Measurements from ENCODE around the gene GHSR.

The GHSR gene

DNA sequence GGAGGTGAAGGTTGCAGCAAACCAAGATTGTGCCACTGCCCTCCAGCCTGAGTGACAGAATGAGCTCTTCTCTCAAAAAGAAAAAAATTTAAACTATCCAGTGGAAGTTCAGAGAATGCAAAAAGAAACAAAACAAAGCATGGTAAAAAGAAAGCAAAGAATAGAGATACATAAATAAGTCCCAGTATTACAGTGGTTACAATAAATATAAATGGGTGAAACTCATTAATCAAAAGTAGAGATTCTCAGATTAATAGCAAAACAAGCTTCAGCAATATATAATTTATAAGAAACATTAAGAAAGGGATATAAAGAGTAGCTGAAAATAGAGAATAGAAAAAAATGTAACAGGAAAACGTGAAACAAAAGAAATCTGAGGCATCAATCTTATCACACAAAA is 23.6 kb upstream of the GHSR start:
- Histone ChIP-seq H3K27me3 (peaks cover 6% of the 10 kb centered on the region), H3K9me3 (no peaks in the 10 kb centered on the region), H3K4me1 (no peaks in the 10 kb centered on the region; the same call in 1 of the 2 replicates), H3K4me3 (ENCODE audit: low read depth, low read length) (no peak overlapping the region), H3K36me3 (no peaks in the 10 kb centered on the region)
- TF ChIP-seq, protein P1, sequence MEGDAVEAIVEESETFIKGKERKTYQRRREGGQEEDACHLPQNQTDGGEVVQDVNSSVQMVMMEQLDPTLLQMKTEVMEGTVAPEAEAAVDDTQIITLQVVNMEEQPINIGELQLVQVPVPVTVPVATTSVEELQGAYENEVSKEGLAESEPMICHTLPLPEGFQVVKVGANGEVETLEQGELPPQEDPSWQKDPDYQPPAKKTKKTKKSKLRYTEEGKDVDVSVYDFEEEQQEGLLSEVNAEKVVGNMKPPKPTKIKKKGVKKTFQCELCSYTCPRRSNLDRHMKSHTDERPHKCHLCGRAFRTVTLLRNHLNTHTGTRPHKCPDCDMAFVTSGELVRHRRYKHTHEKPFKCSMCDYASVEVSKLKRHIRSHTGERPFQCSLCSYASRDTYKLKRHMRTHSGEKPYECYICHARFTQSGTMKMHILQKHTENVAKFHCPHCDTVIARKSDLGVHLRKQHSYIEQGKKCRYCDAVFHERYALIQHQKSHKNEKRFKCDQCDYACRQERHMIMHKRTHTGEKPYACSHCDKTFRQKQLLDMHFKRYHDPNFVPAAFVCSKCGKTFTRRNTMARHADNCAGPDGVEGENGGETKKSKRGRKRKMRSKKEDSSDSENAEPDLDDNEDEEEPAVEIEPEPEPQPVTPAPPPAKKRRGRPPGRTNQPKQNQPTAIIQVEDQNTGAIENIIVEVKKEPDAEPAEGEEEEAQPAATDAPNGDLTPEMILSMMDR (IDR thresholded peaks at IDR 0.05; ENCODE audit: low read depth, low read length), result no peak
- no peak for DNase-seq

DNA sequence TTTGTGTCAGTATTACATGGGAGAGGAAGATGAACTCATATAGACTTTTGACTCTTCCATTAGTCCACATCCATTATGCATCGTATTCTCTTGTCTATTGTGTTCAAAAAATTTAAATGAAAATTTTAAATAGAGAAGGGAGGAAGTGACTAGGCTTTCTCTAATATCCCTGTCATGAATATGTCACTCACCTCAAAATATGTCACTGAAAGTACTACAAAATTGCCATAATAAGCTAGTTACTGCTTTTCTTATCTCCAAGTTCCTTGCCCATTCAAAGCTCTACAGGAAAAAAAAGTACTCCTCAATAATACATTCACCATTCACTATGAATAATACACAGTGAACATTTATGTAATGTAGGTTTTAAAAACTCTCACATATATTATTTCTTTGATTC is 22.3 kb upstream of the GHSR start:
- TF ChIP-seq, protein P1 (IDR thresholded peaks at IDR 0.05; ENCODE audit: low read depth, low read length), result no peak
- H3K4me1 ChIP-seq, result no peaks in the 10 kb centered on the region; the same call in 1 of the 2 replicates

DNA sequence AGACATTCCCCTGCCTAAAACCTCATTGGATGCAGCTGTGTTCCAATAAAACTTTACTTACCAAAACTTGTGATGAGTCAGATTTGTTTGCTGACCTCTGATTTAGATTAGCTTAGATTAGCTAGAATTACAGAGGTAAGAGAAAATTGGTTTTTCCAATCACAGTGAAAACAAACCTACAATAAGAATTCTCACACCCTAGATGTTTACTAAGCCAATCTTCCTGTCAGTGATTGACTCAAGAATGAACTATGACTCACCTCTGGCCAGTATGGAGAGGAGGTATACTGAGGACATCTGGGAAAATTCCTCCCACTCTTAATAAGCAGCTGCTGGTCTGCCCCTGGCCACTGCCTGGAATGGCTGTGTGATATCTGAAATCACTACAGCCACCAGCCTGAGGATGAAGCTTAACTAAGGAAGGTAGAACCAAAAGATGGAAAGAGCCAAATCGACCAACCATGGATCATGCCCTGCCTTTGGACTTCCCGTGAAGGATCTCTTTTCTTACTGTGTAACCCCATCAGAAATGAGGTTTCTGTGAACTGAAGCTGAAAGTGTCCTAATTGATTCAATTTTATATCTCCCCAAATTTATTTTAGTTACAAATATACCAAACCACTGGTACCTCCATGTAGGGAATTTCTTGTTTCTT is 19.0 kb upstream of the GHSR start:
- Histone ChIP-seq H3K27me3 (peaks cover 17% of the 10 kb centered on the region), H3K4me3 (ENCODE audit: low read depth, low read length) (no peak overlapping the region), H3K9me3 (no peaks in the 10 kb centered on the region), H3K4me1 (no peaks in the 10 kb centered on the region; the same call in 1 of the 2 replicates), H3K36me3 (no peaks in the 10 kb centered on the region)
- TF ChIP-seq, protein P1 (IDR thresholded peaks at IDR 0.05; ENCODE audit: low read depth, low read length), result no peak
- peak; percentile 13 for DNase-seq

More for the DNA sequence above, 22.3 kb upstream of the GHSR start:
- no peaks in the 10 kb centered on the region for H3K9me3 ChIP-seq
- peaks cover 6% of the 10 kb centered on the region for H3K27me3 ChIP-seq
- DNase-seq, result no peak
- H3K4me3 ChIP-seq (ENCODE audit: low read depth, low read length), result no peak overlapping the region
- H3K36me3 ChIP-seq, result no peaks in the 10 kb centered on the region

DNA sequence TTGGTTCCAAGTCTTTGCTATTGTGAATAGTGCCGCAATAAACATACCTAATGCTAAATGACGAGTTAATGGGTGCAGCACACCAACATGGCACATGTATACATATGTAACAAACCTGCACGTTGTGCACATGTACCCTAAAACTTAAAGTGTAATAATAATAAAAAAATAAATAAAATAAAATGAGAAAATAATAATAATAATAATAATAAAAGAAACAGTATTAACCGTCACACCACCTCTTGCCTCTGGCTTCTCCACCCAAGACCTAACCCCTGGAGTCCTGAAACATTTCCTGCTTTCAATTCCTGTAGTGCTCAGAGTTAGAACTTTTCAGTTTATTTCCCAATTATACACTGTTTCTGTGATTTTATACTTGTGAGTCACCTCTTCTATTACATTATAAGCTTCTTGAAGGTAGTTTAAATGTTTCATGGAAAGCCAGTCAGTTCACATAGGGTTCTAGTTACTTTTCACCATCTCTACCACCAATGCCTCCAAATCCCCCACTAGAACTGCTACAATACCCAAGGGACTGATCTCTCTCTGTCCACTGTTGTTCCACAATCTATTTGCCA is 18.4 kb upstream of the GHSR start:
- H3K9me3 ChIP-seq, result no peaks in the 10 kb centered on the region
- H3K4me3 ChIP-seq (ENCODE audit: low read depth, low read length), result no peak overlapping the region
- no peaks in the 10 kb centered on the region for H3K36me3 ChIP-seq
- TF ChIP-seq, protein P1 (IDR thresholded peaks at IDR 0.05; ENCODE audit: low read depth, low read length), result no peak
- DNase-seq, result no peak
- H3K4me1 ChIP-seq, result no peaks in the 10 kb centered on the region; the same call in 1 of the 2 replicates
- peaks cover 17% of the 10 kb centered on the region for H3K27me3 ChIP-seq

DNA sequence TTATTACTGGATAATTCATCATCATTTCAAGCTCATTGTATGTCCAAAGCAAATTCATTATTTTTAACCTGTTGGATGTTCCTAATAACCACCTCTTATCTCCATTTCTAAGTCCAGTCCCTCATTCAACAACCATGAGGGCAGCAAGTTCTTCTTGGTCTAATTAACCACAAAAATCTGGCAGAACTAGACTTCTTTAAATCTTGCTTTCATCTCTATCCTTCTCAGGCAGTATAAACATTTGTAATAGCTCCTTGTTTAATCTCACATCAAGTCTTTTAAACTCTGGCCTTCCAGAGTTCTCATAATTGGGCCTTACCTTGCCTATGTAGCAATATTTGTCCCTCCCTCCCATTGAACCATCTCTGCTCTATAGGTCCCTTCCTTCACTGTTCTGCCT is 17.0 kb upstream of the GHSR start:
- DNase-seq, result no peak
- TF ChIP-seq, protein P1 (IDR thresholded peaks at IDR 0.05; ENCODE audit: low read depth, low read length), result no peak
- H3K4me3 ChIP-seq (ENCODE audit: low read depth, low read length), result no peak overlapping the region
- H3K36me3 ChIP-seq, result no peaks in the 10 kb centered on the region
- no peaks in the 10 kb centered on the region for H3K9me3 ChIP-seq
- H3K27me3 ChIP-seq, result peaks cover 20% of the 10 kb centered on the region
- H3K4me1 ChIP-seq, result no peaks in the 10 kb centered on the region; the same call in 1 of the 2 replicates

DNA sequence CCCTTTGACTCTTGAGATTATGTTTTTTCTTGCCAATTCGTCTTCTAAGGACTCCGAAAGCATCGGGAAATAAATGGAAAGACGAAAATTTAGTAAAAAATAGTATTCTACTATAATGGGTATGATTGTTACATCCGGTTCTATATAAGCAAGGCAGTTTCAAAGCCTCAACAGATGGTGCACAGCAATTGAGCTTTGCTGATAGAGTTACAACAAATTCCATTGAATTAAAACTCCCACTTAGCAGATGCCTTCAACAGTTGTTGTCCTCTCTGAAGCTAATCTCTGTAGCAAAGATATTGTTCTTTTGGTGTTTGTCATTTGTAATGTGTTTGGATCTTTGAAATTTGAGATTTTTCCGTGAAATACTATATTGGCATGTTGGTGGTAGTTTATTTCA is 16.1 kb upstream of the GHSR start:
- Histone ChIP-seq H3K4me1 (no peaks in the 10 kb centered on the region; the same call in 1 of the 2 replicates), H3K36me3 (no peaks in the 10 kb centered on the region), H3K27me3 (peaks cover 27% of the 10 kb centered on the region), H3K9me3 (no peaks in the 10 kb centered on the region), H3K4me3 (ENCODE audit: low read depth, low read length) (no peak overlapping the region)
- TF ChIP-seq, protein P1 (IDR thresholded peaks at IDR 0.05; ENCODE audit: low read depth, low read length), result no peak
- DNase-seq, result no peak

Measured in BE2C (cell line).